WI38 (cell line): ENCODE data around the gene RSL1D1.

Experiments
- H3K4me3 ChIP-seq: 2 replicates; pipeline ENCODE4 v1.5.1; 2011; ENCODE audit warnings: low read depth, mild to moderate bottlenecking, control low read depth, low read length
- TF ChIP-seq, protein P1 (sequence below): IDR thresholded peaks from 2 replicates; pipeline ENCODE4 v1.5.1; 2012; ENCODE audit warnings: low read depth, mild to moderate bottlenecking, control low read depth, low read length

The RSL1D1 gene

DNA sequence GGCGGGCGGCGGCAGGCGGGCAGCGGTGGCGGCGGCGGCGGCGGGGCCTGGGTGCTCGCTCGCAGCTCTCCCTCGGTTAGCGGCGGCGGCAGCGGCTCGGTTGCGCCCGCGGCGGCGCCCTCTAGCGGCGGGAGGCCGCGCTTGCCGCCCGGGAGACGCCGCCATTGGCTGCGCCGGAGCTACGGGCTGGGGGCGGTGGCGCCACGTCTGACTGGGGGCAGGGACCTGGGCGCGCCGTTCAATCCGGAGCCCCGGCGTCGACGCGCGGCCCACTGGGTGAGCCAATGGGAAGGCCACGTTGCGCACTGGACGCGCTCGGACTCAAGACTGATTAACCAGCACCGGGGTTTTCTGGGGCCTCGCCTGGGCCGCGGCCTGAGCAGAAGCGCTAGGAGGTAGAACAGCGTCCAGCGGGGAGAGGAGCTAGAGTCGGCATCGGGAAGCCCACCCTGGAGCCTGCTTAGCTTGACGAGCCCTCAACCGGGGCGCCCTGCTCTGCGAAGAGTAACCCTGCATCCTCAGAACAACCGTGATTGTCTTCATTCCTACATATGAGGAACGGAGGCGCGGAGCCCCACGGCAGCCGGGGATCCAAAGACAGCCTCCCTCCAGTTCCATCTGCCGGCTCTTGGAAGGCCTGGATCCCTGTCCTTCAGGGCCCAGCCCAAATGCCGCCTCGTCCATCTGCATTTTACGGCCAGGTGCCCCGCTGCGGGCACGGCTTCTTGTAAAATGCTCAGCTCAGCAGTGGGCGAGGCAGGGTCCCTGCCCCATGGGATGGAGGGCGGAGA, 54.0 kb downstream of the RSL1D1 start, which contains the start of gene ZC3H7A:
Gene ZC3H7A (minus strand): TSS at position 93 of the 791 bp plus-strand sequence. CDS start 14,904 bp downstream, outside the sequence.
- peak within 1 kb of the TSS; percentile 95 for H3K4me3 ChIP-seq
- TF ChIP-seq, protein P1, sequence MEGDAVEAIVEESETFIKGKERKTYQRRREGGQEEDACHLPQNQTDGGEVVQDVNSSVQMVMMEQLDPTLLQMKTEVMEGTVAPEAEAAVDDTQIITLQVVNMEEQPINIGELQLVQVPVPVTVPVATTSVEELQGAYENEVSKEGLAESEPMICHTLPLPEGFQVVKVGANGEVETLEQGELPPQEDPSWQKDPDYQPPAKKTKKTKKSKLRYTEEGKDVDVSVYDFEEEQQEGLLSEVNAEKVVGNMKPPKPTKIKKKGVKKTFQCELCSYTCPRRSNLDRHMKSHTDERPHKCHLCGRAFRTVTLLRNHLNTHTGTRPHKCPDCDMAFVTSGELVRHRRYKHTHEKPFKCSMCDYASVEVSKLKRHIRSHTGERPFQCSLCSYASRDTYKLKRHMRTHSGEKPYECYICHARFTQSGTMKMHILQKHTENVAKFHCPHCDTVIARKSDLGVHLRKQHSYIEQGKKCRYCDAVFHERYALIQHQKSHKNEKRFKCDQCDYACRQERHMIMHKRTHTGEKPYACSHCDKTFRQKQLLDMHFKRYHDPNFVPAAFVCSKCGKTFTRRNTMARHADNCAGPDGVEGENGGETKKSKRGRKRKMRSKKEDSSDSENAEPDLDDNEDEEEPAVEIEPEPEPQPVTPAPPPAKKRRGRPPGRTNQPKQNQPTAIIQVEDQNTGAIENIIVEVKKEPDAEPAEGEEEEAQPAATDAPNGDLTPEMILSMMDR, result peak; percentile 16; the same call in 1 of the 2 replicates

DNA sequence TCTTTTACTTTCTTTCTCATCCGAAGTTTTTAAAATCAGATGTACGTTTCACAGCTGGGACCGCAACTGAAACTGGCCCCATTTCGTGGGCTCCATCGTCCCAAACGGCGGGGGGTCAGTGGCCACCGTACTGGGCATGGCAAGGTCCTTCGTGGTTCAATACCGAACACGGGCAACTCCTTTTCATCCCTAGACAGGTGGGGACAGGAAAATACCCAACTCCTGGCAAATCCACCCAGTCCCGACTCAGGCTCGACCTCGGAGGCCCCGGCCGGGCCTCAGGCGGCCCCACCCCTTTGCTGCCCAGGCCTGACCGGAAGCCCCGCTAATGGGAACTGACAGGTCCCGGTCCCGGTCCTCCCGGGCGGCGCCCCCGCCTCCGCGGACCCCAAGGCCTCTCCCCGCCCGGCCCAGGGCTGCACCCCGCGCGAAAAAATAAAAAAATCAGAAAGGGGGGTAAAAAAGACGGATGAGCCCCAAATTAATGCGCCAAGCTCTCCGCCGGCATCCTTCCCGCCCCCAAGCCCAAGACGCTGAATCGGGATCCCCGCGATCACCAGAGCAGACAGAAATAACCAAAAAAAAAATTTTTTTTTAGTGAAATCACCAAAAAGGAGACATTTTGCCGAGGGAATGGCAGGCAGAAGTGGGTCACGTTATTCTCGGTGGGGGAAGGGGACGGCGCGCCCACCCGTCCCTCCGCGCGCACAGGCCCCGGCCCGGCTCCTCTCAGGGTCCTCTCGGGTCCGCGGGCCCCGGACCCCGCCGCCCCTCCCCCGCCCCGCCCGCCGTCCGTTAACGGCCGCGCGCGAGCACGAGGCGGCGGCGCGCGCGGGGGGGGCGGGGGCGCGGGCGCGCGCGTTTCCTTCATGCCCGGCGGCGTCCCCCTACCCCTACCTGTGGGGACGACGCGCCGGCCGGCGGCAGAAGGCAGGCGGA, 54.8 kb downstream of the RSL1D1 start:
- TF ChIP-seq, protein P1, result no peak
- H3K4me3 ChIP-seq, result peak overlapping the region; percentile 95

DNA sequence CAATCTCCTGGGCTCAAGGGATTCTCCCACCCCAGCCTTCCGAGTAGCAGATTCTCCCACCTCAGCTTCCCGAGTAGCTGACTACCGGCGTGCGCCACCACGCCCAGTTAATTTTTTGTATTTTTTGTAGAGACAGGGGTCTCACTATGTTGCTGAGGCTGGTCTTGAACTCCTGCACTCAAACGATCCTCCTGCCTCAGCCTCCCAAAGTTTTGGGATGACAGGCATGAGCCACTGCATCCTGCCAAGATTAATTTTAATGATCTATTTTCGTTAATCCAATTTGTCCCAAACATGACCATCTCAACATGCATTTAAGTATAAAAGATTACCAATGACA, 55.5 kb downstream of the RSL1D1 start:
- TF ChIP-seq, protein P1, result no peak
- H3K4me3 ChIP-seq, result peak overlapping the region; percentile 95

DNA sequence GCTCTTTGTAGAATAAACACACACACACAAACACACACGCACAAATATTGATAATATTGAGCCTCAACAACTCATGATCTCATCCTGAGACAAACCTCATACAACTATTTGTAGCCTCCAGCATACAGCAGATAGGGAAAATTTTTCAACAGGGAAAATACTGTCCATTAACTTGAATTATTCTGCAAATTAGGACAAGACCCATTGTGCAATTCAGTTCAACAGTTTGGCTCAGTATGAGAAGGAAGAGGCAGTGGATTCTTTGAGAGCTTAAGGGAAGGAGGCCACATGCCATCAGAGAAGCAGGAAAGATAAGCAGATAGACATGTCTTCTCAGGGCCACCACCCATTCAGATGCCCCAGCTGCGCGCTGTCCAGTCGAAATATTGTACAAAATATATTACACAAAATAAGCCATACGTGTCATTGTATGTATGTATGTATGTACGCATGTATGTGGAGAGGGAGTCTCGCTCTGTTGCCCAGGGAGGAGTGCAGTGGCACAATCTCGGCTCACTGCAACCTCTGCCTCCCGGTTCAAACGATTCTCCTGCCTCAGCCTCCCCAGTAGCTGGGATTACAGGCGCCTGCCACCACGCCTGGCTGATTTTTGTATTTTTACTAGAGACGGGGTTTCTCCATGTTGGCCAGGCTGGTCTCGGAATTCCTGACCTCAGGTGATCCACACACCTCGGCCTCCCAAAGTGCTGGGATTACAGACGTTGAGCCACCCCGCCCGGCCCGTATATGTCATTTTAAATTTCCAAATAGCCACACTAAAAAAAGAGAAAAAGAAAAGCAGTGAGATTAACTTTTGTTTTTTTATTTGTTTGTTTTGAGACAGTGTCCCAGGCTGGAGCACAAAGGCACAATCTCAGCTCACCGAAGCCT, 56.1 kb downstream of the RSL1D1 start:
- peak overlapping the region; percentile 95 for H3K4me3 ChIP-seq
- TF ChIP-seq, protein P1, result no peak

DNA sequence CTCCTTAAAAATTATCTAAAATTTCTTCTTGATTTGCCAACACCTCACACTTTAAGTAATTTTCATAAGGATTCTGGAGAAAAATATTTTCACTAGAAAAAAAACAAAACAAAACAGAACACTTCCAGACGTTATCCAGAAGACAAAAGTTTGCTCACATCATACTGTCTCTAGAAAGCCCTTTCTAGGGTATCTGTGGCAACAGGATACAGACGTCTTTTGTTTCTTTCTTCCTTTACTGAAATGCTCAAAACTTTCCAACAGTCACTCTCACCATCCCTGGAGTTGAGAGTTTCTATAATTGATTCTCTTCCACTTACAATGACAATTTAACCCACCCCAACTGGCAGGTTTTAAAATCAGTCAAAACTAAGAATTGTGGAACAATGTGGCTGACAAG, 56.9 kb downstream of the RSL1D1 start:
- TF ChIP-seq, protein P1, result no peak
- no peak overlapping the region for H3K4me3 ChIP-seq

DNA sequence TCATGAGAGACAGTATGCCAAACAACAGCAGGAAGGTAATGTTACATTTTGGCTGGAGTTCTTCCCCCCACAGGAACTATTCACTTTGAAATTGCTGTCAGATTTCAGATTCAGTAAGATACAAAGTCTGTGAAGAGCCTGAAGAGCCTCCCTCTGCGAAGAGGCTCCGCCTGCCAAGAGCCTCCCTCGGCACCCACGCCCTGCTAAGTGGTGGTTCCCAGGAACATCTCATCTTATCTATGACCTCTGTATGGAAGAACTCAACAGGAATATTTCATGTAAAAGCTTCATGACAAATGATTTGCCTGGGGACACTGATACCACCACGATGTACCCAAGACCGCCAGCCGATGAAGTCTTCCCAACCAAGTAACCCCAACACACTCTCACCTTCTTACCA, 57.5 kb downstream of the RSL1D1 start:
- TF ChIP-seq, protein P1, result no peak
- no peak overlapping the region for H3K4me3 ChIP-seq
